Mucosa of rectum (tissue), 2 donors: ENCODE results near the gene SH3BP5L.

ENCODE experiments used
- H3K27ac ChIP-seq, 2 donors: one replicate each; pipeline ENCODE4 v1.7.0; 2013; ENCODE audit warnings: inconsistent platforms in 2 of 2, low read depth in 2 of 2, low read length in 2 of 2
- H3K27me3 ChIP-seq, 2 donors: one replicate each; pipeline ENCODE4 v1.7.0; 2013; ENCODE audit warnings: low read length in 2 of 2; ENCODE audit not compliant: control insufficient read depth in 2 of 2, insufficient read depth in 2 of 2
- H3K36me3 ChIP-seq, 2 donors: one replicate each; pipeline ENCODE4 v1.7.0; 2013; ENCODE audit warnings: low read length in 2 of 2; ENCODE audit not compliant: control insufficient read depth in 2 of 2, insufficient read depth in 2 of 2
- H3K4me1 ChIP-seq, 2 donors: one replicate each; pipeline ENCODE4 v1.7.0; 2013; ENCODE audit warnings: low read length in 2 of 2, mild to moderate bottlenecking in 1 of 2; ENCODE audit not compliant: control insufficient read depth in 2 of 2, insufficient read depth in 2 of 2
- H3K4me3 ChIP-seq, 2 donors: one replicate each; pipeline ENCODE4 v1.7.0; 2013; ENCODE audit warnings: low read length in 2 of 2
- H3K9ac ChIP-seq, 2 donors: one replicate each; pipeline ENCODE4 v1.7.0; 2013; ENCODE audit warnings: low read length in 2 of 2, low read depth in 1 of 2, mild to moderate bottlenecking in 1 of 2
- H3K9me3 ChIP-seq, 2 donors: one replicate each; pipeline ENCODE4 v1.7.0; 2013; ENCODE audit warnings: low read length in 2 of 2; ENCODE audit not compliant: control insufficient read depth in 2 of 2
- donor health status: healthy.
- donor health status: Normal muscosa, but diverticular disease.

Gene SH3BP5L

DNA sequence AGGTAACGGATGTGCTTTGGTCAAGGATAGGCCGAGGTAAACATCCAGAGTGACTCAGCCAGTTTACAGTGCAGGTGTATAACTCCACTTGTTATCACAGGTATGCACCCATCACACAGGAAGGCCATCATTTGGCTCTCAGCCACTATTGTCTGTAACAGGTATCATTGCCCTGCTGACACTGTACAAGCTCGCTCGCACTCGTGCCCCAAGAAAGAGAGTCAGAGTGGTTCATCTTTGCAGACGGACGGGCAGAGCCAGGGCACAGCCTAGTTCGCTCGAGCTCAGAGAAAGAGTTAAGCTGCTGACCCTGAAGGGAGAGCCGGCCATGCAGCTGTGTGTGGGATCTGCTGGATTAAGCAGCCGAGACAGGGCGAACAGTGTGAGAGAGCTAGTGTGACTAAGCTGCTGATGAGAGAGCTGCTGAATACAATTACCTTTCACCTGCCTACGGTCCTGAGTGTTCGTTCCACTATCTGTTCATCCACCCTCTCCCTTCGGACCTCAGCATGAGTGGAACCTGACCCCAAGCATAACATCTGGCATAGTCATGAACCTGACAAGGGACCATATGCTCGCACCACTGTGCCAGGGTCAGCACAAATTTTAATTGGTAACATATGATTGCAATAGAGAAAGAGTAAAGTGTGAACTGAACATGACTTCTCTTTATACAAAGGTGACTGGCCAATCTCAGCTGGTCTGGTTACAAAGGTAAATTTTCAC, 43.1 kb downstream of the SH3BP5L start:
- Histone ChIP-seq H3K4me3 (no peak overlapping the region), H3K27me3 (no peaks in the 10 kb centered on the region), H3K9me3 (no peaks in the 10 kb centered on the region), H3K9ac (no peak overlapping the region), H3K27ac (peak overlapping the region in 1 of 2 donors; percentile 13), H3K36me3 (no peaks in the 10 kb centered on the region), H3K4me1 (peaks cover 0 to 17% of the 10 kb centered on the region in 2 donors)

DNA sequence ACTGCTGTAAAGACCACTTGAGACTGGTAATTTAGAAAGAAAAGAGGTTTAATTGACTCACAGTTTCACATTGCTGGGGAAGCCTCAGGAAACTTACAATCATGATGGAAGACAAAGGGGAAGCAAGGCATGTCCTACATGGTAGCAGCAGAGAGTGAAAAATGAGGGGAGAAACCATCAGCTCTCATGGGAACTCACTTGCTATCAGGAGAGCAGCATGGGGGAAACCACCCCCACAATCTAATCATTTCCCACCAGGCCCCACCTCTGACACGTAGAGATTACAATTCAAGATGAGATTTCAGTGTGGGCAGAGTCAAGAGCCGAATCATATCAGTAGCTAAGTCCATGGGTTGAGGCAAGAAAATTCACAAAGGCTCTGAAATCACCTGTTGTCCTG, 46.4 kb downstream of the SH3BP5L start:
- Histone ChIP-seq H3K4me3 (no peak overlapping the region), H3K36me3 (no peaks in the 10 kb centered on the region), H3K27me3 (no peaks in the 10 kb centered on the region), H3K9ac (no peak overlapping the region), H3K9me3 (no peaks in the 10 kb centered on the region), H3K27ac (no peak overlapping the region), H3K4me1 (peaks cover 0 to 16% of the 10 kb centered on the region in 2 donors)

DNA sequence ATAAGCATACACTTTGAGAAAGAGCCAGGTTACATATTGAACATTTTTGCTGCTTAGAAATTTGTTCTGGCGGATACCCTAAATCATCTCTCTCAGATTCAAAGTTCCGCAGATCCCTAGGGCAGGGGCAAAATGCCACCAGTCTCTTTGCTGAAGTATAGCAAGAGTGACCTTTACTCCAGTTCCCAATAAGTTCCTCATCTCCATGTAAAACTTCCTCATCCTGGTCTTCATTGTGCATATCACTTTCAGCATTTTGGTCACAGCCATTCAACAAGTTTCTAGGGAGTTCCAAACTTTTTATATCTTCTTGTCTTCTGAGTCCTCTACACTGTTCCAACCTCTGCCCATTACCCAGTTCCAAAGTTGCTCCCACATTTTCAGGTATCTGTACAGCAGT, 46.8 kb downstream of the SH3BP5L start:
- no peak overlapping the region for H3K9ac ChIP-seq
- no peaks in the 10 kb centered on the region for H3K27me3 ChIP-seq
- no peak overlapping the region for H3K27ac ChIP-seq
- no peak overlapping the region for H3K4me3 ChIP-seq
- no peaks in the 10 kb centered on the region for H3K9me3 ChIP-seq
- no peaks in the 10 kb centered on the region for H3K36me3 ChIP-seq
- H3K4me1 ChIP-seq: peaks cover 0 to 16% of the 10 kb centered on the region in 2 donors

DNA sequence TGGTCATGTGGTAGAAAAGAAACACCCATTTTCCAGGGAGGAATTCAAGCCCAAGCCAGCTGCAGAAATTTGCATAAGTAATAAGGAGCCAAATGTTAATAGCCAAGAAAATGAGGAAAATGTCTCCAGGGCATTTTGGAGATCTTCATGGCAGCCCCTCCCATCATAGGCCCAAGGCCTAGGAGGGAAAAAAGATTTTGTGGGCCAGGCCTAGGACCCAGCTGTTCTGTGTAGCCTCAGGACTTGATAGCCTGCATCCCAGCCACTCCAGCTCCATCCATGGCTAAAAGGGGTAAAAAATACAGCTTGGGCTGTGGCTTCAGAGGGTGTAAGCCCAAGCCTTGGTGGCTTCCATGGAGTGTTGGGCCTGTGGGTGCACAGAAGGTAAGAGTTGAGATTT, 48.7 kb downstream of the SH3BP5L start:
- Histone ChIP-seq H3K9me3 (no peaks in the 10 kb centered on the region), H3K4me1 (peaks cover 0 to 2% of the 10 kb centered on the region in 2 donors), H3K9ac (no peak overlapping the region), H3K27me3 (no peaks in the 10 kb centered on the region), H3K36me3 (no peaks in the 10 kb centered on the region), H3K27ac (no peak overlapping the region), H3K4me3 (no peak overlapping the region)

DNA sequence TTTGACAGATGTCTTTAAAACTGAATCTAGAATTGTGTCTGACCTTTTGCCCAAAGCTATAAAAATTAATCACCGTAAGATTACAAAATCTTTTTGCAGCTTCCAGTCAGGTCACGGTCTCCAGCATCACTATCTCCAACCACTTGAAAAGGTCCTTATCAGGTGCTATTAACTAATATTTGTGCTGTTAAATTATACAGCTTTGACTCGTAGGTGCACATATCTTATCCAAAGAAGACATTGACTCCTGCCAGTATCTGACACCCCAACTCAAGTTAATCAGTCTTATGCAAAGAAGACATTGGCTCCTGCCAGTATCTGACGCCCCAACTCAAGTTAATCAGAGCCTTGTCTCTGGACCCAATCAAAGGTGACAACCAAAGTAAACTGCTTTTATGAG, 50.3 kb downstream of the SH3BP5L start:
- Histone ChIP-seq H3K9me3 (no peaks in the 10 kb centered on the region), H3K9ac (no peak overlapping the region), H3K4me1 (peaks cover 0 to 2% of the 10 kb centered on the region in 2 donors), H3K36me3 (no peaks in the 10 kb centered on the region), H3K27me3 (no peaks in the 10 kb centered on the region), H3K4me3 (no peak overlapping the region), H3K27ac (no peak overlapping the region)
